NCI-H1092 treated with DMSO at 0.1 percent for 48 hours (cell line): ENCODE results near the gene LRP1B.

Source experiments
- DNase-seq: peaks from one replicate; lab custom pipeline; 2025; lab: John Stamatoyannopoulos, UW

The LRP1B gene

GRCh38 chr2:141133883-141134282, 996.9 kb downstream of the LRP1B start:
- no peak for DNase-seq

DNA sequence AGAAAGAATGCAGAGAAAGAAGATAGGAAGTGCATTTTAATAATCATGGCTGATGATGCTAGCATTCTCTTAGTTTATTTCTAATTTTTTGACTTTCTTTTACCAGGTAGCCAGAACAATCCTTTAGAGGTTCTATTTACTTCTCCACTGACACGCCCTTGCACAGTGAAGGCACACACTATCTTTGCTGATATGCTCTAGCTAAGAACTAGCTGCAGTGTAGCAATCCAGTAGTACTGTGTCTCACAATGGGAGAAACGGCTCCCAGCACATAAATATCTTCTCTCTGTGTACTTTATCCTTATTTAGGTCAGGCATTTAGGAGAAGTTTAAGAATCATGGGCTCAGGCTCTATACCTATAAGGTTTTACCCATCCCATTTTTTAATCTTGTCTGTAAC, 1005.4 kb downstream of the LRP1B start:
- DNase-seq: no peak

DNA sequence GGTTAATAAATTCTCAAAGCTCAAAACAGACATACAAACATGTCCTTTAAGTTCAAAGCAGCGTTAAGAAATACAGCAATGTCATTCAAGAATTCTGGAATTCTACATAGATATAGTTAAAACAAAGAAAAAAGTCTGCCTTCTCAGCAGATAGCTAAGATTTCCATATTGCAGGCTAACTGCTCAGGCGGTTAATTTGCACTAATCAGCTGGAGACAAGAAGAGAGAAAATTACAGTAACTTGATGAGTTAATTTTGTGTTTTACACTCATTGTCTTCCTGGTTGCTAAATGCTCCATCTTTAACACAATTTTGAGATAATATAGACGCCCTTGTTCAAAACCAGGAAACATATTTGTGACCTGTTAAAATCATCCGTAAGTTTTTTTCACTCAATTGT, 1012.0 kb downstream of the LRP1B start:
- no peak for DNase-seq

GRCh38 chr2:141113301-141113700, 1017.5 kb downstream of the LRP1B start:
- DNase-seq: no peak

DNA sequence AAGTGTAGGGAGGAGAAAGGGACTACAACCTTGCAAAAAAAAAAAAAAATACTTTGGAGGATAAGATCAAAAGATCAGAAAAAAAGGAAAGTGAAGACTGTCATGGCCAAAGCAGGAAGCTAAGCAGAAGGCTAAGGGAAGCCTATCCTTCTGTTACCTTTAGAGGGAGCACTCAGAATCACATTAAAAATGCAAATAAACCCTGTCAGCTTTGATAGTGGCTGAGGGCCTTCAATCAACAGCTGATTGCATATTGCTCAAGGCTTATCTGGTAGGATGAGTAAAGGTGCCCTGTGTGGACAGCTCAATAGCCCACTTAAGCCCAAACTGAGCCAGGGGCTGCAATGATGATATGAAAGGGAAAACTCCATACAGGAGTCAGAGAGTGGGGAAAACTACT, 1021.2 kb downstream of the LRP1B start:
- no peak for DNase-seq

- no peak for DNase-seq
Observed at GRCh38 chr2:141105763-141106162, 1025.1 kb downstream of the LRP1B start.

DNA sequence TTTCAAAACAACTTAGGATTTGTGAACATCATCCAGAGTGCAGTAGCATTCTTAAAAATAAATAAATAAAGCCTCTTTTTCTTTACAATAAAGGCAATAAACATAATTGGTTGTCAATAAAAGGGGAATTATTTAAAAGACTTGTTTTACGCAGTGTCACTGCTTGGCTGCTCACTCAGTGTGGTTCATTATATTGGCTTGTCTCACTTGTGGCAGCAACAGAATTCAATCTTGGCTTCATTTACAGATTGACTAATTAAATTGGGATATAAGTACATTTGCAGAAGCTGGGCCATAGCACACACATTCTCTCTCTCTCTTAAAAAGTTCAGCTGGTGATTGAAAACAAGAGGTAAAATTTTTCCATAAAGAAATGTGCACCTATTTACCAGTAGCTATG, 1027.6 kb downstream of the LRP1B start:
- no peak for DNase-seq

DNA sequence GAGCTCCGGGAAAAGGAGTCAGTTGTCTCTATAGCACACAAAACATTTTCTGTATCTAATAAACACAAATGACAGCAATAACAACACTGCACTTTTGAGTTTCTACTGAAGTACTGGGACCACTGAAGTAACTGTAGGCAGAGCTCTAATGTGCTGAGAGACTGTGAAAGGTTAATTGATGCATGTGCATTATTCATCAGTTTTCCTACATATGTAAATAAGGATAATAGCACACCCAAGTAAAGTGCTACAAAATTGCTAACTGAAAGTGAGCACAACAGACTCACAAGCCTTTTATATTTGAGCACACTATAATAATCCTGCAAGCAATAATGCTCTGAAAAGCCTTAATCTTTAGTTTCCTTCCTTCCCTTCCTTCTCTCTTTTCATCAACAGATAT, 1051.6 kb downstream of the LRP1B start:
- no peak for DNase-seq

- no peak for DNase-seq
Observed at GRCh38 chr2:141075753-141076152, 1055.1 kb downstream of the LRP1B start.

DNA sequence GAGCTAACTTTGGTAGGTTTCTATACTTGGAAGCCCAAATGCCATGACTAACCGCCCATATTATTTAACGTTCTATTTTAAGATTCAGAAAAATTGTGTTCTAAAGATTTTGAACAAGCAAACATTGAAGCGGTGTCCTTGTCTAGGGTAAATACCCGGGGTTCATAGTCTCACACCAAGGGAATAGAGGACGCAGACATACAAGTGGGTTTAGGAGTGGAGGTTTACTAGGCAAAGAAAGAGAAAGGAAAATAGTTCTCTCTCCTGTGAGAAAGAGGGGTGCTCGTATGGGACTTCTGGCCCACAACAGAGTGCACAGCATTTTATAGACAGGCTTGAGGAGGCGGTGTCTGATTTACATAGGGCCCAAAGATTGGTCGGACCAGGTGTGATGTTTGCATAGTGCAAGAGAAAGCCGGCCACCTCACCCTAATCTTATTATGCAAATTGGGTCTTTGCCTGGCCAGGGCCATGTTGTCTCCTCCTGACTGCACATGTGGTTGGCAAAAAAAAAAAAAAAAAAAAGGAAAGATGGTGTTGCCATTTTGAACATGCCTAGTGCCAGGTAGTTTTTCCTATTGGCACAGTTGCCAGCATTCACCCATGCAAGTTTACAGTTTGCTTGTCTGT, 1062.6 kb downstream of the LRP1B start:
- DNase-seq: no peak

DNA sequence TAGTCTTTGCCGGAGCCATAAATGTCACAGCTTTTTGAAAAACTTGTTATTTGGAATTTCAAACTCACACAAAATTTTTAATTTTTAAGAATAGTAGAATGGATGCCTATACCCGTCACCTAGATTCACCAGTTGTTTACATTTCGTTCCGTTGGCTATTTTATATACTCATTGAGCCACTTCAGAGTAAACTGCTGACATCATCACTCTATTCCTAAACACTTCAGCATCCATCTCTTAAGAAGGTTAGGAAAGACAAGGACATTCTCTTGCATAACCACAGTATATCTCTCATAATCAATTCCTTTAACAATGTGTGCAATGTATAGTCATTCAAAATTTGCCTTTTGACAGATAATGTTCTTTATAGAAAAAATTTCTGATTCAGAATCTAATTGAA, 1065.8 kb downstream of the LRP1B start:
- no peak for DNase-seq

GRCh38 chr2:141063406-141063805, 1067.4 kb downstream of the LRP1B start:
- DNase-seq: no peak

DNA sequence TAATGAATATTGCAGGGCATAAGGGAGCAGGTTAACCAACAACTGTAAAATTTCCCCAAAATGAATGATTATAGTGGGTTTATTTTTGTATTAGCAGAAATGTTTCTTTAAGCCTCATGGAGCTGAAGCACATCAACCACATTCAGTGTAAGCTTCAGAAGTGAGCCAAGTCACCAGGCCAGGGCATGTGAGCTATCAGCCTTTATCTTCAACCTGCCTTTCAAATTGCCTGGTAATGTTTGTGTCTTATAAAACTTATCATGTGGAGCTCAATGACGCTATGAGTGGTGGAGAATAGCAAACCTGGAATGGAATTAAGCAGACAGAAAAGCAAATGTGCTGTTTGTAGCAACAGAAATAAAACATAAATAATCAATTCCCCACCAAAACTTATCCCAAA, 1068.4 kb downstream of the LRP1B start:
- DNase-seq: no peak

DNA sequence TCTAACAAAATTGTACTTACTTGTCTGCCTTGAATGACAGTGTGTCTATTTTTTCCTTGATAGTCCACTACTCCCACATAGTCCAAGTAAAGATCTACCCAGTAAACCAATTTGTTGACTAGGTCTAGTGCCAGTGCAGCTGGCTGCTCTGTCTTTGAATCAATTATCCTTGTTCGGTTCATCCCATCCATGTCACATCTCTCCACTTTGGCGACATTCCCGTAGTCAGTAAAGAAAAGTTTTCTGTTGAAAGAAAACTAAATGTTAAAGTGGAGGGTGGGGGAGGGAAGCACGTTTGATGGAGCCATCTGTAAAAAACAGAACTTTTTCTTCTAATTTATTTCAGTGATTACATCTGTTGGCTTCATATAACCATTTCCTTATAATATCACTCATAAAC, 1068.8 kb downstream of the LRP1B start:
- DNase-seq: no peak

- no peak for DNase-seq
Observed at GRCh38 chr2:141058556-141058955, 1072.3 kb downstream of the LRP1B start.

GRCh38 chr2:141055531-141055930, 1075.3 kb downstream of the LRP1B start:
- DNase-seq: no peak

GRCh38 chr2:141048951-141049350, 1081.9 kb downstream of the LRP1B start:
- no peak for DNase-seq

GRCh38 chr2:141041281-141041680, 1089.5 kb downstream of the LRP1B start:
- DNase-seq: no peak

- no peak for DNase-seq
Observed at GRCh38 chr2:141038341-141038740, 1092.5 kb downstream of the LRP1B start.

- no peak for DNase-seq
Observed at GRCh38 chr2:141037361-141037760, 1093.5 kb downstream of the LRP1B start.

GRCh38 chr2:141035846-141036420, 1094.9 kb downstream of the LRP1B start:
- no peak for DNase-seq

DNA sequence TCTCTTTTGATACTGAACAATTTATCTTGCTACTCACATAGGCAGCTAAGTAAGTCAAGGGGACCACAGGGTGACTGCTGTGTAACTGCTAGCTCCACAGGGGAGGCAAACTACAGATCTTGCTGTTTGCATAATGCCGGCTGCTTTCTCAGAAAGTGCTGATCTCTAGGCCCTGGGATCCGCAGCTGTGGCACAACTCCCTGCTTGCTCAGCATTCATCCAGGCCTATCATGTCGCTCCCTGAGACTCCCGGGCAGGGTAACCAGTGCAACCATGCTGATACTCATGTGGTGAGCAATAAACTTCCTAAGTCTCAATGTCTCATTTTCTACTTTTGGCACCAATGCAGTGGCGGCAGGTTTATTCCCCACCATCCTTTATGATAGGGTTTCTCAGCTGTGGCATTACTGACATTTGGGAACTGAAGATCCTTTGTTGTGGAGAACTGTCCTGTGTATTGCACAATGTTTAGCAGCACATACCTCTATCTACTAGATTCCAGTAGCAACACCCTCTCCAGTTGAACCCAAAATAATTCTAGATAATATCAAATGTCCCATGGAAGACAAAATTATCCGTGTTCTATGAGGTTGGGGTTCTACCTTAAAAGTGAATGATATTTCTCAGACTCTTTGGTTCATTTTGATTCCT, 1101.3 kb downstream of the LRP1B start:
- DNase-seq: no peak

- no peak for DNase-seq
Observed at GRCh38 chr2:141027221-141027620, 1103.6 kb downstream of the LRP1B start.

DNA sequence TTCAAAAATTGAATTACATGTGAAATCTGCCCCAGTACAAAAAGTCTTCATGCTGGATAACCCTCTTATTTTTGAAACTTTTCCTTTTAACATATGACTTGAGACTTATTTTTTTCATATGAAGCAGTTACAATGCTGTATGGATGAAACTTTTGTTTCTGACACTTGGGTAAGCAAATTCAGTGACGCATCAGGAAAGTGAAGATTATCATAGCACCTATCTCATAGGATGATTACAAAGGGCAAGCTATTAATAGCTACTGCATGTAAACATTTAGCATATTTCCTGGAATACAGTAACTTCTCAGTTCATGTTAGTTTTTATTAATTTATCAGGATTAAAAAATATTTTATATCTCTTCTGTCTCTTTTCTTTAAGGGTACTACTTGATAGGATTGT, 1109.2 kb downstream of the LRP1B start:
- no peak for DNase-seq
